ENCODE data around the gene COL28A1.

COL28A1 gene

DNA sequence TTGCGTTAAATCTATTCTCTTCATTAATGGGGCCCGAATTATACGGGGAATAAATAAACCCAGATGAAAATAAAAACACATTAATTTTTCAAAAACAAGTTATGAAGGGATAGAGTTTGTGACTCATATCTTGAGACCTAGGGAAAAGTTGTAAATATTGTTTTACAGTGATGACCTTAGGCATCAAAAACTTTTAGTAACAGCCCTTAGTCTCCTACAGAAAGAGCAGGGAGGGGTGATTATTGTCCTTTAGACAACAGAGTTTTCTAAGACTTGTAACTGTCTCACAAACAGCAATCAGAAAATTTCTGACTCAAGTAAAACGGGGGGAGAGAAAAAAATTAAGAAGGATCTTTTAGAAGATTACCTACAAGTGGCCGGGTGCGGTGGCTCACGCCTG, 102.7 kb downstream of the COL28A1 start:
- Histone ChIP-seq H2AFZ (no peak overlapping the region), H3K4me1 (no peaks in the 10 kb centered on the region), H3K79me2 (no peaks in the 10 kb centered on the region), H3K9ac (no peak overlapping the region), H3K36me3 (ENCODE audit: control insufficient read depth, insufficient read depth, low read length) (no peaks in the 10 kb centered on the region), H3K27me3 (ENCODE audit: control insufficient read depth, insufficient read depth, low read length) (no peaks in the 10 kb centered on the region), H3K27ac (no peak overlapping the region), H3K4me3 (ENCODE audit: low read depth, low read length) (no peak overlapping the region), H3K9me3 (ENCODE audit: control insufficient read depth, low read length) (no peaks in the 10 kb centered on the region), H3K4me2 (ENCODE audit: low read length) (no peak overlapping the region)
- TF ChIP-seq, protein P1, sequence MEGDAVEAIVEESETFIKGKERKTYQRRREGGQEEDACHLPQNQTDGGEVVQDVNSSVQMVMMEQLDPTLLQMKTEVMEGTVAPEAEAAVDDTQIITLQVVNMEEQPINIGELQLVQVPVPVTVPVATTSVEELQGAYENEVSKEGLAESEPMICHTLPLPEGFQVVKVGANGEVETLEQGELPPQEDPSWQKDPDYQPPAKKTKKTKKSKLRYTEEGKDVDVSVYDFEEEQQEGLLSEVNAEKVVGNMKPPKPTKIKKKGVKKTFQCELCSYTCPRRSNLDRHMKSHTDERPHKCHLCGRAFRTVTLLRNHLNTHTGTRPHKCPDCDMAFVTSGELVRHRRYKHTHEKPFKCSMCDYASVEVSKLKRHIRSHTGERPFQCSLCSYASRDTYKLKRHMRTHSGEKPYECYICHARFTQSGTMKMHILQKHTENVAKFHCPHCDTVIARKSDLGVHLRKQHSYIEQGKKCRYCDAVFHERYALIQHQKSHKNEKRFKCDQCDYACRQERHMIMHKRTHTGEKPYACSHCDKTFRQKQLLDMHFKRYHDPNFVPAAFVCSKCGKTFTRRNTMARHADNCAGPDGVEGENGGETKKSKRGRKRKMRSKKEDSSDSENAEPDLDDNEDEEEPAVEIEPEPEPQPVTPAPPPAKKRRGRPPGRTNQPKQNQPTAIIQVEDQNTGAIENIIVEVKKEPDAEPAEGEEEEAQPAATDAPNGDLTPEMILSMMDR (IDR thresholded peaks at IDR 0.05), result no peak

DNA sequence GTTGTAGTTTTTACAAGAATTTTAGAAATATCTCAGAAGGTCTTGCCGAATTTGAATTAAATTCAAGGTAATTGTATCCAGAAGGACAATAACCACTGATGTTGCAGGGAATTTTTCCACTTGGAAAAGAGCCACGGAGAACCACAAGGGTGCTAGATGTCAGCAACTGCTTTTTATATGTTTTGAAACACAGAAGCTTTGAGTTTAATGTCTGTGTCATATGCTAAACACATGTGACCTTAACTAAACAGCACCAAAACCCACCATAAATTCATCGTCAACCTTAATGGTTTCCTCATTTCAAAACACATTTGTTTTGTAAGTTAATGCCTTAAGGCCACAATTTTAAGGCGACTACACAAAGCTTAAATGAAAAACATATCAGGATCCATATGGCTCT, 106.9 kb downstream of the COL28A1 start:
- Histone ChIP-seq H3K4me2 (ENCODE audit: low read length) (no peak overlapping the region), H3K79me2 (no peaks in the 10 kb centered on the region), H3K27ac (no peak overlapping the region), H3K36me3 (ENCODE audit: control insufficient read depth, insufficient read depth, low read length) (no peaks in the 10 kb centered on the region), H2AFZ (no peak overlapping the region), H3K9ac (no peak overlapping the region), H3K27me3 (ENCODE audit: control insufficient read depth, insufficient read depth, low read length) (no peaks in the 10 kb centered on the region), H3K4me1 (no peaks in the 10 kb centered on the region), H3K9me3 (ENCODE audit: control insufficient read depth, low read length) (no peaks in the 10 kb centered on the region), H3K4me3 (ENCODE audit: low read depth, low read length) (no peak overlapping the region)
- TF ChIP-seq, protein P1 (IDR thresholded peaks at IDR 0.05), result no peak

DNA sequence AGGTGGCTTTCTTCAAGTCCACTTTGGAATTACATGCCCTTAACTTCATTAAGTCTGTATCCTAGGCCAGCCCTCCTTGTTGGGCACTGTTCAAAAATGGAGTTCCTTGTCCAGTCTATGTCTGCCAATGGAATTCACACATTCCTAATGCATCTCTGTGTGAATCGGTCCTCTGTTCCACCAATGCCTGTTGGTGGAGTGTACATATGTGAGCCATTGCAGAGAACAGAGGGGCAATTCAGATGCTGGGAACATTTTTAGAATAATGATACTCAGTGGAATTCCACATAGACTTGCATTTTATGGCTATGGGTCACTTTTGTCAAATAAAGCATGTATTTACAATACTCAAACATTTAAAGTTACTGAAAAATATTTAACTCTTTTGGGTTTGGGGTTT, 108.3 kb downstream of the COL28A1 start:
- no peak overlapping the region for H3K4me3 ChIP-seq (ENCODE audit: low read depth, low read length)
- TF ChIP-seq, protein P1 (IDR thresholded peaks at IDR 0.05), result no peak
- H3K4me2 ChIP-seq (ENCODE audit: low read length), result no peak overlapping the region
- no peaks in the 10 kb centered on the region for H3K4me1 ChIP-seq
- H3K36me3 ChIP-seq (ENCODE audit: control insufficient read depth, insufficient read depth, low read length), result no peaks in the 10 kb centered on the region
- no peaks in the 10 kb centered on the region for H3K79me2 ChIP-seq
- H2AFZ ChIP-seq, result no peak overlapping the region
- H3K27ac ChIP-seq, result no peak overlapping the region
- no peaks in the 10 kb centered on the region for H3K9me3 ChIP-seq (ENCODE audit: control insufficient read depth, low read length)
- no peaks in the 10 kb centered on the region for H3K27me3 ChIP-seq (ENCODE audit: control insufficient read depth, insufficient read depth, low read length)
- H3K9ac ChIP-seq, result no peak overlapping the region

DNA sequence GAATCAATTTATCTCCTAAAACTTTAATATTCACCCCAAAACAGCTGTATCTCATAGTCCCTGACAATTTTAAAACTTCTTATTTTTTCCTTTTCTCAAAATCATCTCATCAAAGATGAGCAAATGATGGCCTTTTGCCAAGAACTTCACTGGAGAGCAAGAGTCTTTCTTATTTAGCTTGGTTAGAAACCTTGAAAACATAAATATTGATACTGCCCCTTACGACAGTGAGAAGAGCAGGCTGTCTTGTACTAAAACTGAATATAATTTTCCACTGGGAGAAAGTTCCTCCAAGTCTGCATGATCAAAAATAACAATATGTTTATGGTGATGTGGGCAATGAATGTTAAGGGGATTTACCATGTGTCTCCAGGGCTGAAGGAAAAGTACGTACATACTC, 109.0 kb downstream of the COL28A1 start:
- Histone ChIP-seq H3K4me2 (ENCODE audit: low read length) (no peak overlapping the region), H3K4me1 (no peaks in the 10 kb centered on the region), H3K36me3 (ENCODE audit: control insufficient read depth, insufficient read depth, low read length) (no peaks in the 10 kb centered on the region), H3K27ac (no peak overlapping the region), H2AFZ (no peak overlapping the region), H3K27me3 (ENCODE audit: control insufficient read depth, insufficient read depth, low read length) (no peaks in the 10 kb centered on the region), H3K4me3 (ENCODE audit: low read depth, low read length) (no peak overlapping the region), H3K9me3 (ENCODE audit: control insufficient read depth, low read length) (no peaks in the 10 kb centered on the region), H3K79me2 (no peaks in the 10 kb centered on the region), H3K9ac (no peak overlapping the region)
- TF ChIP-seq, protein P1 (IDR thresholded peaks at IDR 0.05), result no peak

DNA sequence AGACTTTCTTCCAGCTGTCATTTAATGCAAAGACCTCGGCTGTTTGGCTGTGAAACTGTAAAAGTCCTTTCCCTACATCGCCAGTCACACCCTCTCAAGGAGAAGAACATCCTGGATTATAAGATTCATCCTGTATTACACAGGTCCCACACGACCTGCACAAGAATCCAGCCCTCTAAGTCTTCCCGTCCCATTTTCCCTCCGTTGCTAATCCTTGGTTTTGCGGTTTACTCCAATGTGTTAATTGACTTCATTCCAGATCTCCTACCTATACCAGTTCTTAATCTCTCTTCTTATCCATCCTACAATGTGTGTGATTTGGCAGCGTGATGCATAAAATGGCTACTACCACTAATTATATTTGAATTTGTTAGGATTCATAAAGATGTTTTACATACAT, 110.4 kb downstream of the COL28A1 start:
- Histone ChIP-seq H3K9me3 (ENCODE audit: control insufficient read depth, low read length) (no peaks in the 10 kb centered on the region), H3K36me3 (ENCODE audit: control insufficient read depth, insufficient read depth, low read length) (no peaks in the 10 kb centered on the region), H3K79me2 (no peaks in the 10 kb centered on the region), H3K9ac (no peak overlapping the region), H3K4me1 (no peaks in the 10 kb centered on the region), H3K27ac (no peak overlapping the region), H3K4me2 (ENCODE audit: low read length) (no peak overlapping the region), H2AFZ (no peak overlapping the region), H3K27me3 (ENCODE audit: control insufficient read depth, insufficient read depth, low read length) (no peaks in the 10 kb centered on the region), H3K4me3 (ENCODE audit: low read depth, low read length) (no peak overlapping the region)
- TF ChIP-seq, protein P1 (IDR thresholded peaks at IDR 0.05), result no peak
